PC-9 (cell line): ENCODE data around the gene FCHO2. TPM values are rescaled to one million over a fixed set of nuclear protein-coding genes. Genes with fewer than 3 reads are reported as not detected.
"Not testable (repeated sequence)": the region's sequence is repeated elsewhere in the genome, so short reads cannot be mapped to it uniquely, and the experiment has no call there.

Source experiments
- BruUV-seq: library from RNA; stranded (reverse); fragments of 400-500 nt; replicated peaks from 2 replicates; lab custom pipeline; 2021; lab: Mats Ljungman, UMichigan
- CTCF ChIA-PET: fragments of 300-600 bp; sonication (Branson Sonifier 250); formaldehyde crosslinking; loops from one replicate; lab custom pipeline; 2022; ENCODE audit warnings: antibody characterized with exemption; lab: Charles Lee
- POLR2A ChIA-PET: fragments of 300-600 bp; sonication (Branson Sonifier 250); formaldehyde crosslinking; loops from one replicate; lab custom pipeline; 2022; ENCODE audit warnings: antibody characterized with exemption; ENCODE audit not compliant: unreplicated experiment; lab: Charles Lee
- DNase-seq, 2 experiments: peaks; one replicate each; pipeline versions ENCODE4 v3.0.0 to v3.0.0-alpha.2; 2015 to 2022; ENCODE audit warnings: mixed read lengths in 1 of 2
- H2AFZ ChIP-seq: fragments of 200-600 bp; sonication (generic); 2 replicates; pipeline ENCODE4 v1.8.1; 2017; ENCODE audit warnings: antibody characterized with exemption
- H3F3A ChIP-seq: fragments of 200-600 bp; sonication (generic); 2 replicates; pipeline ENCODE4 v1.8.1; 2017; ENCODE audit warnings: antibody characterized with exemption, mild to moderate bottlenecking, low read depth; ENCODE audit not compliant: insufficient read depth
- H3K27ac ChIP-seq: fragments of 200-600 bp; sonication (generic); 2 replicates; pipeline ENCODE4 v1.6.1; 2016; ENCODE audit warnings: mixed run types
- H3K27me3 ChIP-seq: fragments of 200-600 bp; sonication (generic); 2 replicates; pipeline ENCODE4 v1.6.1; 2016; ENCODE audit warnings: low read depth, mixed run types; ENCODE audit not compliant: insufficient read depth
- H3K36me3 ChIP-seq: fragments of 200-600 bp; sonication (generic); 2 replicates; pipeline ENCODE4 v1.6.1; 2016; ENCODE audit warnings: low read depth, mixed run types
- H3K4me1 ChIP-seq: fragments of 200-600 bp; sonication (generic); replicated peaks from 2 replicates; pipeline ENCODE4 v1.6.1; 2016; ENCODE audit warnings: mixed run types; ENCODE audit not compliant: insufficient read depth
- H3K4me2 ChIP-seq: fragments of 200-600 bp; sonication (generic); 2 replicates; pipeline ENCODE4 v1.6.1; 2017; ENCODE audit warnings: mixed run types
- H3K4me3 ChIP-seq: fragments of 200-600 bp; sonication (generic); 2 replicates; pipeline ENCODE4 v1.6.1; 2016; ENCODE audit warnings: mixed run types
- H3K79me2 ChIP-seq: fragments of 200-600 bp; sonication (generic); 2 replicates; pipeline ENCODE4 v1.6.1; 2017; ENCODE audit warnings: low read depth, mixed run types
- H3K9me2 ChIP-seq: fragments of 200-600 bp; sonication (generic); 2 replicates; pipeline ENCODE4 v1.8.1; 2017; ENCODE audit warnings: mild to moderate bottlenecking; ENCODE audit not compliant: insufficient read depth
- H3K9me3 ChIP-seq: fragments of 200-600 bp; sonication (generic); 2 replicates; pipeline ENCODE4 v1.8.1; 2016; ENCODE audit warnings: low read depth; ENCODE audit not compliant: insufficient read depth
- H4K20me1 ChIP-seq: fragments of 200-600 bp; sonication (generic); 2 replicates; pipeline ENCODE4 v1.8.1; 2017; ENCODE audit not compliant: insufficient read depth
- EZH2 ChIP-seq: fragments of 200-600 bp; sonication (generic); IDR thresholded peaks from 2 replicates; pipeline ENCODE4 v1.8.0; 2017; ENCODE audit warnings: antibody characterized with exemption, low read depth
- intact Hi-C: fragments of 100-400 bp; cut with micrococcal nuclease; formaldehyde crosslinking; loops from one replicate; pipeline ENCODE4 v1.10.0; 2022; ENCODE audit not compliant: unreplicated experiment
- total RNA-seq: library from RNA; stranded (reverse); gene quantifications from 2 replicates; pipeline ENCODE4 v1.2.3, GENCODE V29; 2021
- TF ChIP-seq, protein P1 (sequence below): fragments of 200-600 bp; sonication (generic); conservative IDR thresholded peaks from 2 replicates; pipeline ENCODE4 v1.6.1; 2017; ENCODE audit warnings: mixed run types, antibody characterized with exemption, mild to moderate bottlenecking, moderate library complexity

The FCHO2 gene
- total RNA-seq, 1 experiment from 2014 or later: 26.1 TPM

GRCh38 chr5:73007051-73007450, 51.2 kb downstream of the FCHO2 start:
- Histone ChIP-seq H4K20me1 (no peaks in the 10 kb centered on the region; the same call in 1 of the 2 replicates), H3K27ac (no peak overlapping the region), H3K79me2 (no peaks in the 10 kb centered on the region), H3K4me1 (no peaks in the 10 kb centered on the region), H2AFZ (no peak overlapping the region), H3F3A (peaks cover 5% of the 10 kb centered on the region; the same call in 1 of the 2 replicates), H3K4me3 (no peak overlapping the region), H3K27me3 (no peaks in the 10 kb centered on the region), H3K9me3 (no peaks in the 10 kb centered on the region), H3K36me3 (no peaks in the 10 kb centered on the region), H3K9me2 (no peaks in the 10 kb centered on the region), H3K4me2 (no peak overlapping the region)
- no peak for TF ChIP-seq EZH2
- TF ChIP-seq, protein P1, sequence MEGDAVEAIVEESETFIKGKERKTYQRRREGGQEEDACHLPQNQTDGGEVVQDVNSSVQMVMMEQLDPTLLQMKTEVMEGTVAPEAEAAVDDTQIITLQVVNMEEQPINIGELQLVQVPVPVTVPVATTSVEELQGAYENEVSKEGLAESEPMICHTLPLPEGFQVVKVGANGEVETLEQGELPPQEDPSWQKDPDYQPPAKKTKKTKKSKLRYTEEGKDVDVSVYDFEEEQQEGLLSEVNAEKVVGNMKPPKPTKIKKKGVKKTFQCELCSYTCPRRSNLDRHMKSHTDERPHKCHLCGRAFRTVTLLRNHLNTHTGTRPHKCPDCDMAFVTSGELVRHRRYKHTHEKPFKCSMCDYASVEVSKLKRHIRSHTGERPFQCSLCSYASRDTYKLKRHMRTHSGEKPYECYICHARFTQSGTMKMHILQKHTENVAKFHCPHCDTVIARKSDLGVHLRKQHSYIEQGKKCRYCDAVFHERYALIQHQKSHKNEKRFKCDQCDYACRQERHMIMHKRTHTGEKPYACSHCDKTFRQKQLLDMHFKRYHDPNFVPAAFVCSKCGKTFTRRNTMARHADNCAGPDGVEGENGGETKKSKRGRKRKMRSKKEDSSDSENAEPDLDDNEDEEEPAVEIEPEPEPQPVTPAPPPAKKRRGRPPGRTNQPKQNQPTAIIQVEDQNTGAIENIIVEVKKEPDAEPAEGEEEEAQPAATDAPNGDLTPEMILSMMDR: no peak
- ChIA-PET CTCF (no interaction called here), POLR2A (interaction anchor here (0.7 kb wide), 1 partner anchor 269 kb away, joined by 7 read pairs; no protein-coding TSS in a partner anchor)
- no peak for DNase-seq
- intact Hi-C loops: no loop called here
- BruUV-seq: no TSS peak

- H3K79me2 ChIP-seq: no peaks in the 10 kb centered on the region
- H3F3A ChIP-seq: peaks cover 5% of the 10 kb centered on the region; the same call in 1 of the 2 replicates
- no peak for DNase-seq
- POLR2A ChIA-PET: no interaction called here
- no peak overlapping the region for H3K4me3 ChIP-seq
- TF ChIP-seq, protein P1: no peak
- TF ChIP-seq EZH2: no peak
- H3K27ac ChIP-seq: no peak overlapping the region
- intact Hi-C loops: no loop called here
- H3K9me3 ChIP-seq: no peaks in the 10 kb centered on the region
- no peaks in the 10 kb centered on the region for H4K20me1 ChIP-seq
- no TSS peak for BruUV-seq
- H3K4me1 ChIP-seq: no peaks in the 10 kb centered on the region
- H3K27me3 ChIP-seq: no peaks in the 10 kb centered on the region
- no peaks in the 10 kb centered on the region for H3K36me3 ChIP-seq
- CTCF ChIA-PET: interaction anchor here (0.5 kb wide), 1 partner anchor 15 kb away, joined by 5 read pairs; no protein-coding TSS in a partner anchor
- H3K9me2 ChIP-seq: no peaks in the 10 kb centered on the region
- H3K4me2 ChIP-seq: no peak overlapping the region
- no peak overlapping the region for H2AFZ ChIP-seq
Measured at GRCh38 chr5:73008831-73009230, 53.0 kb downstream of the FCHO2 start.

- BruUV-seq, H3K9me2 ChIP-seq, H3K9me3 ChIP-seq, H3K79me2 ChIP-seq, H3K27ac ChIP-seq, intact Hi-C loops, H3K4me3 ChIP-seq, CTCF ChIA-PET, H4K20me1 ChIP-seq, DNase-seq, H2AFZ ChIP-seq, H3K36me3 ChIP-seq, H3K4me1 ChIP-seq, H3K4me2 ChIP-seq, H3K27me3 ChIP-seq, POLR2A ChIA-PET: not testable (repeated sequence)
- H3F3A ChIP-seq: peaks cover 13% of the 10 kb centered on the region; the same call in 1 of the 2 replicates
Measured at GRCh38 chr5:73011612-73012011, 55.8 kb downstream of the FCHO2 start.

DNA sequence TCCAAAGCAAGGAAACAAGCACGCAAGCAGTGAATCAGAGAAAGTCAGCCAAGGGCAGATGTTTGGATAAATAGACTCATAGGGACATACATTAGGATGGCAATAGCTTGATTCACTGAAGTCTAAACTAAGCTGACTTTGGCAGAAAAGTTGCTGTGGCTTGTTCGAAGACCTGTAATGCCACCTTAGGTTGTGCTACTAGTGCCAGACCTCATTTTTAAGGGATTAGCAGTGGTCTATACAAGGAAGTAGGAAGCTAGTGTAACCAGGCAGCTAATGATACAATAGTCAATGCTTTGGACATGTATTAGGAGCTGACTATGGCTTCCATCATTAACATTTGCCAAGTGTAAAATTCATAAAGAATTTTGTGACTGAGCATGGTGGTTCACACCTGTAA, 63.1 kb downstream of the FCHO2 start:
- Histone ChIP-seq H3F3A (peaks cover 9% of the 10 kb centered on the region; the same call in 1 of the 2 replicates), H3K9me2 (no peaks in the 10 kb centered on the region), H3K9me3 (no peaks in the 10 kb centered on the region), H3K27ac (no peak overlapping the region), H3K27me3 (no peaks in the 10 kb centered on the region), H3K79me2 (no peaks in the 10 kb centered on the region), H3K4me3 (no peak overlapping the region), H3K36me3 (no peaks in the 10 kb centered on the region), H3K4me1 (no peaks in the 10 kb centered on the region), H3K4me2 (no peak overlapping the region), H2AFZ (no peak overlapping the region), H4K20me1 (no peaks in the 10 kb centered on the region)
- intact Hi-C loops: no loop called here
- POLR2A ChIA-PET: interaction anchor here (0.6 kb wide), 2 partner anchors 48 to 113 kb away, joined by 3 to 4 read pairs; no protein-coding TSS in a partner anchor
- DNase-seq: no peak
- TF ChIP-seq, protein P1: no peak
- TF ChIP-seq EZH2: no peak
- CTCF ChIA-PET: no interaction called here
- no TSS peak for BruUV-seq
